Measurements from ENCODE around the gene SLC22A23.
A peak's percentile ranks its signal among the peaks of the same experiment; 100 is the strongest.

The SLC22A23 gene

GRCh38 chr6:3364391-3364790 is 92.5 kb downstream of the SLC22A23 start:
- no peaks in the 10 kb centered on the region for H3K36me3 ChIP-seq (ENCODE audit: control insufficient read depth in 2 of 2, insufficient read depth in 1 of 2, low read length in 2 of 2)
- CTCF ChIA-PET, result interaction anchor here (0.6 to 1.3 kb wide), 4 partner anchors 8 to 226 kb away, joined by 3 to 6 read pairs (median 5); no protein-coding TSS in a partner anchor
- POLR2A ChIA-PET, result no interaction called here
- no peak overlapping the region for H3K27ac ChIP-seq (ENCODE audit: extremely low read depth, low read depth, low read length)
- no peaks in the 10 kb centered on the region; the same call in 1 of the 2 replicates for H3K4me1 ChIP-seq (ENCODE audit: control insufficient read depth, insufficient read depth, low read length)
- no peak overlapping the region for H3K4me3 ChIP-seq (ENCODE audit: low read depth, low read length)
- no peaks in the 10 kb centered on the region for H3K9me3 ChIP-seq (ENCODE audit: control insufficient read depth, insufficient read depth, low read depth, low read length)
- TF ChIP-seq ZIC2 (tag by site-specific recombination; IDR thresholded peaks at IDR 0.05), result peak; percentile 82
- TF ChIP-seq OSR2 (tag by site-specific recombination; IDR thresholded peaks at IDR 0.05), result peak; percentile 47
- no peak for TF ChIP-seq ZSCAN16 (tag by site-specific recombination; IDR thresholded peaks at IDR 0.05)
- peak; percentile 52; the same call in 1 of the 2 replicates for TF ChIP-seq KLF17 (tag by site-specific recombination; IDR thresholded peaks at IDR 0.05)
- TF ChIP-seq ZNF24 (tag by site-specific recombination; IDR thresholded peaks at IDR 0.05), result no peak
- peak; percentile 77; the same call in 1 of the 2 replicates for TF ChIP-seq ZNF362 (tag by site-specific recombination; IDR thresholded peaks at IDR 0.05)
- TF ChIP-seq ZBTB21 (tag by site-specific recombination; IDR thresholded peaks at IDR 0.05), result peak; percentile 92
- no peak for TF ChIP-seq KLF10 (tag by site-specific recombination; IDR thresholded peaks at IDR 0.05)
- TF ChIP-seq SP7 (tag by site-specific recombination; IDR thresholded peaks at IDR 0.05), result peak; percentile 26; the same call in 1 of the 2 replicates
- TF ChIP-seq GLIS1 (tag by site-specific recombination; IDR thresholded peaks at IDR 0.05), result 0 out of 2 replicates have a peak, but pooled peaks have one; percentile 26
- TF ChIP-seq ZBTB26 (tag by site-specific recombination; optimal IDR thresholded peaks at IDR 0.05), result peak; percentile 5
- peak; percentile 89 for TF ChIP-seq ATF2 (tag by site-specific recombination; IDR thresholded peaks at IDR 0.05; ENCODE audit: low read depth)
- no peak for TF ChIP-seq ZSCAN18 (tag by site-specific recombination; IDR thresholded peaks at IDR 0.05)
- peak; percentile 97 for TF ChIP-seq ZNF629 (tag by site-specific recombination; IDR thresholded peaks at IDR 0.05)
- TF ChIP-seq ZNF76 (tag by site-specific recombination; IDR thresholded peaks at IDR 0.05; ENCODE audit: borderline replicate concordance, low read depth), result 0 out of 2 replicates have a peak, but pooled peaks have one; percentile 34
- TF ChIP-seq ZNF18 (tag by site-specific recombination; IDR thresholded peaks at IDR 0.05), result peak; percentile 90
- no peak for TF ChIP-seq ZNF16 (tag by site-specific recombination; IDR thresholded peaks at IDR 0.05; ENCODE audit: low read depth)
- TF ChIP-seq ZNF777 (tag by site-specific recombination; IDR thresholded peaks at IDR 0.05; ENCODE audit: borderline replicate concordance), result no peak
